GM18907 (cell line): ENCODE data around the gene STMND1.

Experiments
- ATAC-seq: cut with Tn5 transposase; IDR thresholded peaks from one replicate; pipeline ENCODE4 v1.9.1; 2021; ENCODE audit warnings: mild to moderate bottlenecking, moderate library complexity; ENCODE audit not compliant: unreplicated experiment

The STMND1 gene

GRCh38 chr6:17097982-17098381 is 3.9 kb upstream of the STMND1 start:
- no peak for ATAC-seq

DNA sequence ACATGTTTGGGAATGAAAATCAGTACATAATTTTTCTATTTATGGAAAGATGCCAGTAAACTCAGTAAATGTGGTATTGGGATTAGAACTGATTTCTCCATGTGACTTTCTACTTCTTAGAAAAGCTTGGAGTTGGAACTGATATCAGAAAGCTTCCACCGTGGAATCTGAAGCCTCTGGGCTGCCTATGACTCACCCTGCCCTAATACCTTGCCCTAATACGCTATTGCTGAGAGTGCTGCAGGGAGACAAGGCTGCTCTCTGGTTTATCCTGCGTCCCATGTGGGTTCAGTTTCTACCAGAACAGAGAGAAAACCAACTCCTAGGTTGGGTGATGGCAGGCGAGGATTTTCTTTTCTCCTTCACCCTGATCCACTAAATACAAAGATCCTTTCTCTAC is 3.3 kb upstream of the STMND1 start:
- no peak for ATAC-seq

GRCh38 chr6:17099401-17100059 is 2.3 kb upstream of the STMND1 start:
- ATAC-seq, result no peak

DNA sequence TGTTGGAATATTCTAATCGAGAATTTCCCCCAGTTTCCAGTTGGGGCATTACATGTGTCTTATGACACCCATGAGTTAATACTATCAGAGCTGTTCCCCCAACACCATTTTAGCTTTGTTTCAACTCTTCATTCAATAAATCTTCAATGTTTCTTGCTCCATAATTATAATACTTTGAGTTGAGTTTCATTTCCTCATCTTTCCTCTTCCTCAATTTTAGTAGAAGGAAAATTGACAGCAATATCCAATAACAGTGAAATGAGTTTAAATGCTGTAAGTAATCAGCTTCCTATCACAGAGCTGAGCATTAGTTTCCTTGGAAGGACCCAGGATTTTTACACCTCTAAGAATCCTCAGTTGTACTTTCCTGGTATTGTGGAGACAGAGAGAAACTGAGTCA is 1.0 kb upstream of the STMND1 start:
- ATAC-seq, result no peak

DNA sequence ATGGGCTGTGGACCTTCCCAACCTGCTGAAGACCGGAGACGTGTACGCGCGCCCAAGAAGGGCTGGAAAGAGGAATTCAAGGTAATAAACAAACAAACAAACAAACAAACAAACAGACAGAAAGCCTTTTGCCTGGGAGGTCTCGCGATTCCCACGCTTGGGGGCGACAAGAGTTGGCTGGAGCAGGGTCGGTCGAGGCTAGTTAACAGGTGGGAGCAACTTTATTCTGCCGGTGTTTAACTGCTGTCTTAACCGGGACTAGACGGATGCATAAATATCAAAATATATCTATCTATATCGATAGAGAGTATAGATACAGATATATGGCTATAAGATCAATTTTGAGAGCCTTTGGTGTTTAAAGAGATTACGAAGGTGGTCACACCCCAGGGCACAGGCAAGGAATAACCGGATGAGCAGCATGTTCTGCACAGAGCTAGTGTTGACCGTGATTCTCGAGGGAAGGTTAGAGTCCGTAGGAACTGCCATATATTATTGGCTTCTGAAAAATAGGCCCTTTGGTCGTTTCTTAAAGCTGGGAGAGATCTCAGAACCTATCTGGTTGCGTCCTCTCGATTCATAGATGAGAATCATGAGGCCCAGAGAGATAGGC is 514 bp downstream of the STMND1 start:
- ATAC-seq, result no peak

DNA sequence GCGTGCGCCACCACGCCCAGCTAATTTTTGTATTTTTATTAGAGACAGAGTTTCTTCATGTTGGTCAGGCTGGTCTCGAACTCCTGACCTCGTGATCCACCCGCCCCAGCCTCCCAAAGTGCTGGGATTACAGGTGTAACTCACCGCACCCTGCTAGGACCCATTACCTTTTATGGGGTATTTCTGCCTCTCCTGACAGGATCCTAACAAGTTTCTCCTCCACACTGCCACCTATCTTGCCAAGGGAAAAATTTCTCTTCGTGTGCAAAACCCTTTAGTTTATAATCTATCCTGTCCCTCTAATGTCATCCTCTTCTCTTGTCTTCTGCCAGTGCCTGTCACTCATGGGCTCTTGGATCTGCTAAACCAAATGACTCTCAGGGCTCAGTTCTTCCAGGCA is 1.9 kb downstream of the STMND1 start:
- ATAC-seq, result no peak

DNA sequence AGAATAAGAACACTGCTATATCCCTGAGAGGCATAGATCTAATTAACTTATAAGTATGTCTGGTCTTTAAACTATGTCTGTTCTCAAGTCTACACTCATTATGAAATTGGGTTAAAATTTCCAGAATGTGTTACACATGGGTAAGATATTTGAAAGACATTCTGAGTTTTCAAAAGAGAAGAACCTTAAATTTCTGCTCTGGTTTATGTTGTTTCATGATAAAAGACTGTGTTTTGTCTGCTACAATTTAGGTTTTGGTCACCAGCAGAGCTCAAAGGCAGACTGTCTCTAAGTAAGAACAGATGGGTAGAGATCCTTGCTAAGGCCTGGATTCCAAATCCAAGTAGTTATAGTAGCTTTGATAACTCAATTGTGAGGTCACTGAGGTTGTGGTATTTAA is 6.0 kb downstream of the STMND1 start:
- ATAC-seq, result no peak

DNA sequence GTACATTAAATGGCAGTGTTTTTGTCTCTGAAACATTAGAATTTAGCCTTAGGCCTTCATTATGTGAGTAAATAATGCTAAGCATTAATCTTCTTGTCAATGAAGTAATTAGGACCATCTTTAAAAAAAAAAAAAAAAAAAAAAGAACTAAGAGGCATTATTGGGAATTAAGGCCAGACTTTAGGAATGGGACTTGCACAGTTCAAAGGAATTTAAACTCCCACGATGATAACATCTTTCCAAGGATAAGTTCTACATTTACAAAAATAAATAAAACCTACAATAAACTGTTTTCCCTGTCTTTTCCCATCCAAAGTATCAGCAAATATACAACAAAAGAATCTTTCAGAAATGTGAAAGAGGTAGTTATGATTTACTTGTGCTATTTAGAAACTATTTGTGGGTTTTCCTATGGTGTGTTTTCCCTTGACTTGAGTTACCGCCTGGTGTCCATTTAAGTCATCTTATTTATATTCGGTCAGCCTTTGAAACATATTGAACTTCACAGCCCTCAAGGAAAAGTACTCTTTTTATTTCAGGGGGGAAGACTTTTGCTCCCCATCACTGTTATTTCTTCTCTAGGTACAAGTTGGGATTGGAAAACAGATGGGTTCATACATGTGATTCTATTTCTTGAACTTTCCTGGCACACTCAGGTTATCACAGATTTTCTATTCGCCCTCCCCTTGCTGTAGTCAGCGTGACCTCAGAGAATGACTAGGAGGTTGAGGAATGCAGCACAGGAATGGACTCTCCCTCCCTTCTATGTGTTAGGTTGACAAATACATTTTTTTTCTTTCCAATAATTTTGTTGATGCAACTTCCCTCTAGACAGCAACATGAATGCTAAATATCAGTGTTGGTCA is 13.6 kb downstream of the STMND1 start:
- no peak for ATAC-seq

GRCh38 chr6:17116117-17116440 is 14.2 kb downstream of the STMND1 start:
- no peak for ATAC-seq

DNA sequence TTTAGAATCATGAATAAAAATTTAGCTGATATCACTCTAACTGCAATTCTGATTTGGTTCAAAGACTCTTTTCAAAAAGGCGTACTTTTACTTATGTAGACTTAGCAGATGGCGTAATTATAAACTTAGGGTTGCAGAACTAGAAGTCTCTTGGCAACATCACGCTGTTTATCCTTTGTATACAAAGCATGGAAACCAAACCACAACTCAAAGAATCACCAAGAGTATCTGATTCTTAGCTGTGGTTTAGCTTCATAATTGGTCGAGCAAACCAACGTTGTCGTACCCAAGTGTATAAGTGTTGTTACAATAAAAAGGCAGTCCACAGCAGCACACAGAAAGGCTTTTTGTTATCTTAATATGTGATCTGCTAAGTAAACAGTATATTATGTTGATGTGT is 18.2 kb downstream of the STMND1 start:
- no peak for ATAC-seq

DNA sequence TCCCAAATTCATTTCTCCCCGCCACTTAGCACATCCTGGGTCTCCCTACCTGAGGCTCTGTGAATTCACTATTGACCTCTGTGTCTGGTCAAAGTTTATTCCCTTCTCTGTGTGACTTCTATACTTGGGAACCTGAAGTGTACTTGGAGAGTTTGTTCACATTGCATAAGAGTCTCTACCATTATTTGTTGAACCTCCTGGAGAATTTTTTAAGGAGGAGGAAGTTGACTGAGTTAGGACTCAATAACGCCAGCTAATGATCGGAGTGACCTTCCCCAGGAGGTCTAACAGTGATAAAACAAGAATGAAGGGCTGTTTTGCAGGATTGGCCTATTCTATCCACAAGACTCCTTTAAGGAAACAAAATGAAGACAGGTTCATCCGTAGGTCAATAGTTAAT is 23.6 kb downstream of the STMND1 start:
- no peak for ATAC-seq

GRCh38 chr6:17130786-17131185 is 28.9 kb downstream of the STMND1 start:
- ATAC-seq, result no peak

- ATAC-seq, result no peak
These were observed 31.1 kb downstream of the STMND1 start for GRCh38 chr6:17132967-17133366.

DNA sequence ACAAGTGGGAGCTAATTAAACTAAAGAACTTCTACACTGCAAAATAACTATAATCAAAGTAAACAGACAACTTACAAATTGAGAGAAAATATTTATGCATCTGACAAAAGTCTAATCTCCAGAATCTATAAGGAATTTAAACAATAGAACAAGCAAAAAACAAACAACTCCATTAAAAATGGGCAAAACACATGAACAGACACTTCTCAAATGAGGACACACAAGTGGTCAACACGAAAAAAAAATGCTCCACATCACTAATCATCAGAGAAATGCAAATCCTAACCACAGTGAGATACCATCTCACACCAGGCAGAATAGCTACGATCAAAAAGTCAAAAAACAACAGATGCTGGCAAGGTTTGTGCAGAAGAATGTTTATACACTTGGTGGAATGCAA is 36.2 kb downstream of the STMND1 start:
- no peak for ATAC-seq

GRCh38 chr6:17144016-17144415 is 42.2 kb downstream of the STMND1 start:
- no peak for ATAC-seq

DNA sequence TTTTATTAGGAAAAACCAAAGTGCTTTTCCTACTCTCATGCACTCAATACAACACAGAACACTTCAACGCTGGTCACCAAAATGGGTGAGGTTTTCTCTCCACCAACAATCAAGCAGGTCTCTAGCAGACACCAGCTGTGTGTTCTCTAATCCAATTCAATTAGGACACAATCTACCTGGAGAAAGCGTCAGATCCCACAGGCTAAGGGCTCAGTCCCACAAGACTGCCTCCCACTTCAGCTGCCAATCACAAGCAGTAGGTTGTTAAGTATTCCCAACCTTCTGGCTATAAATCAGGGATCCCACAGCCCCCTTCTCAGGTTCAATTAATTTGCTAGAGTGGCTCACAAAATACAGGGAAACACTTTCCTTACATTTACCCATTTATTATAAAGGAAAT is 47.7 kb downstream of the STMND1 start:
- no peak for ATAC-seq

- no peak for ATAC-seq
These were observed 48.2 kb downstream of the STMND1 start for GRCh38 chr6:17150096-17150495.

DNA sequence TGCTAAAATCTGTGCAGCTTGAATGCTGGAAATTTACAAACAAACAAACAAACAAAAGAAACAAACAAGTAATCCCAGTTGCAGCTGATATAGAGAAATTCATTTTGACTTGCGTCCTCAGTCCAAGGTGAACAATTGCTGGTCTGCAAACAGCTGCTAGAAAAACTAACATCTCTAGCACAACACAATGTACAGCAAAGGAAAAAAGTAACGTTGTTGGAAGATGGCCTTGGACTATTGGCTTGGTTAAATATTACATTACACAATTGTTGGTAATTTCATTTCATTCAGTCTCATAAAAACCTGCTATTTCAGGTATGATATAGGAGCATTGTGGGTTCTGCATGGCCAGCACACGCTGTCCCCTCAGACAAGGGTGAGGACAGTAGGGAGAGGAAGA is 50.0 kb downstream of the STMND1 start:
- no peak for ATAC-seq

- ATAC-seq, result no peak
These were observed 50.9 kb downstream of the STMND1 start for GRCh38 chr6:17152703-17153102.

GRCh38 chr6:17156112-17156921 is 54.5 kb downstream of the STMND1 start:
- no peak for ATAC-seq

DNA sequence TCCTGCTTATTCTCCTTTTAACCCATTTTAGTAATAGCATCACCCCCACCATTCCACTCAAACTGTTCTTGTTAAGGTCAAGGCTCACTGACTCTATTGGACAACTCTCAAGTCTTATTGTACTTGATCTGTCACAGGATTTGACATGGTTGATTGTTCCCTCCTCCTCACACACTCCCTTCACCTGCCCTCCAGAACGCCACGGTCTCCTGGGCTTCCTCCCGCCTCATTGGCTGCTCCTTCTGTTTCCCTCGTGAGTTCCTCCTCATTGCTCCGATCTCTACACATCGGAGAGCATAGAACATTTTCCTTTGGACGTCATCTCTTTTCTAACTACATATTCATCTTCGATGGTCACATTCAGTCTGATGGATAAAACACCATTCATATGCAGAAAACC is 55.1 kb downstream of the STMND1 start:
- ATAC-seq, result no peak
